IMR-90 (cell line): ENCODE data around the gene MCF2L2. TPM values are rescaled to one million over a fixed set of nuclear protein-coding genes. Genes with fewer than 3 reads are reported as not detected.

ENCODE experiments used
- ATAC-seq: fragments of 200-7000 bp; cut with Tn5 transposase; 2 replicates; pipeline ENCODE4 v1.9.1; 2020; ENCODE audit warnings: low read depth, mild to moderate bottlenecking, moderate library complexity
- BruUV-seq: library from RNA; stranded (reverse); fragments of 400-500 nt; replicated peaks from 2 replicates; lab custom pipeline; 2021; lab: Mats Ljungman, UMichigan
- CTCF ChIA-PET: fragments of 300-600 bp; formaldehyde crosslinking; extraction: SDS; loops from one replicate; lab custom pipeline; 2021; ENCODE audit warnings: antibody characterized with exemption; lab: Yijun Ruan, JAX
- POLR2A ChIA-PET: fragments of 300-600 bp; sonication (Branson Sonifier 250); formaldehyde crosslinking; loops from one replicate; lab custom pipeline; 2022; ENCODE audit warnings: antibody characterized with exemption; ENCODE audit not compliant: unreplicated experiment; lab: Charles Lee
- DNase-seq: peaks from one replicate; pipeline ENCODE4 v3.0.0; 2013
- H2AFZ ChIP-seq: replicated peaks from 2 replicates; pipeline ENCODE3; 2013; ENCODE audit warnings: low read length, mild to moderate bottlenecking; ENCODE audit not compliant: poor library complexity
- H2AK5ac ChIP-seq: 2 replicates; pipeline ENCODE4 v1.6.1; 2013; ENCODE audit warnings: low read depth, low read length, inconsistent platforms
- H2AK9ac ChIP-seq: replicated peaks from 2 replicates; pipeline ENCODE3; 2013; ENCODE audit warnings: mild to moderate bottlenecking, low read depth, low read length, moderate library complexity; ENCODE audit not compliant: poor library complexity
- H2BK120ac ChIP-seq: 2 replicates; pipeline ENCODE4 v1.6.1; 2013; ENCODE audit warnings: low read depth, low read length, inconsistent platforms
- H2BK15ac ChIP-seq: 3 replicates; pipeline ENCODE4 v1.6.1; 2013; ENCODE audit warnings: low read depth, low read length, inconsistent platforms
- H2BK20ac ChIP-seq: 2 replicates; pipeline ENCODE4 v1.6.1; 2013; ENCODE audit warnings: low read depth, mild to moderate bottlenecking, inconsistent platforms, low read length, moderate library complexity
- H2BK5ac ChIP-seq: 2 replicates; pipeline ENCODE4 v1.6.1; 2013; ENCODE audit warnings: mild to moderate bottlenecking, low read depth, low read length, inconsistent platforms; ENCODE audit not compliant: poor library complexity, severe bottlenecking
- H3K14ac ChIP-seq: replicated peaks from 2 replicates; pipeline ENCODE4 v1.6.1; 2013; ENCODE audit warnings: low read depth, low read length, inconsistent platforms
- H3K18ac ChIP-seq: 2 replicates; pipeline ENCODE4 v1.6.1; 2013; ENCODE audit warnings: low read depth, low read length, control low read depth
- H3K23ac ChIP-seq: 2 replicates; pipeline ENCODE4 v1.6.1; 2013; ENCODE audit warnings: low read depth, low read length, inconsistent platforms
- H3K27ac ChIP-seq: 2 replicates; pipeline ENCODE4 v1.5.1; 2013; ENCODE audit warnings: mild to moderate bottlenecking, control low read depth, low read length; ENCODE audit not compliant: insufficient read depth
- H3K27me3 ChIP-seq: 2 replicates; pipeline ENCODE4 v1.6.1; 2013; ENCODE audit warnings: low read length; ENCODE audit not compliant: control insufficient read depth, insufficient read depth
- H3K36me3 ChIP-seq: 2 replicates; pipeline ENCODE4 v1.6.1; 2013; ENCODE audit warnings: low read length, mixed read lengths; ENCODE audit not compliant: control insufficient read depth, insufficient read depth
- H3K4ac ChIP-seq: 2 replicates; pipeline ENCODE4 v1.6.1; 2013; ENCODE audit warnings: low read depth, low read length, inconsistent platforms
- H3K4me1 ChIP-seq: 2 replicates; pipeline ENCODE4 v1.6.1; 2013; ENCODE audit warnings: low read length, mixed read lengths; ENCODE audit not compliant: control insufficient read depth, insufficient read depth
- H3K4me2 ChIP-seq: 2 replicates; pipeline ENCODE4 v1.6.1; 2013; ENCODE audit warnings: low read depth, mild to moderate bottlenecking, control low read depth, low read length, moderate library complexity
- H3K4me3 ChIP-seq: 2 replicates; pipeline ENCODE4 v1.5.1; 2013; ENCODE audit warnings: low read depth, mild to moderate bottlenecking, control low read depth, low read length, moderate library complexity; ENCODE audit not compliant: insufficient read depth
- H3K56ac ChIP-seq: 2 replicates; pipeline ENCODE4 v1.6.1; 2013; ENCODE audit warnings: low read length, inconsistent platforms; ENCODE audit not compliant: insufficient read depth; ENCODE audit errors: extremely low read depth
- H3K79me1 ChIP-seq, 2 experiments: 2 replicates each; pipeline ENCODE4 v1.6.1; 2013; ENCODE audit warnings: low read length in 2 of 2, inconsistent platforms in 1 of 2, low read depth in 1 of 2
- H3K9ac ChIP-seq: 2 replicates; pipeline ENCODE4 v1.6.1; 2013; ENCODE audit warnings: low read depth, low read length, control low read depth
- H3K9me1 ChIP-seq: 2 replicates; pipeline ENCODE4 v1.6.1; 2013; ENCODE audit warnings: low read length, inconsistent platforms; ENCODE audit not compliant: insufficient read depth
- H3K9me3 ChIP-seq: 2 replicates; pipeline ENCODE4 v1.6.1; 2013; ENCODE audit warnings: low read length; ENCODE audit not compliant: control insufficient read depth, insufficient read depth
- H4K20me1 ChIP-seq: 2 replicates; pipeline ENCODE4 v1.6.1; 2013; ENCODE audit warnings: low read length, inconsistent platforms; ENCODE audit not compliant: insufficient read depth
- H4K5ac ChIP-seq: 2 replicates; pipeline ENCODE4 v1.6.1; 2013; ENCODE audit warnings: mild to moderate bottlenecking, low read depth, low read length, control low read depth
- H4K8ac ChIP-seq, 2 experiments: 2 replicates each; pipeline ENCODE4 v1.6.1; 2013; ENCODE audit warnings: low read depth in 2 of 2, low read length in 2 of 2, control low read depth in 1 of 2, inconsistent platforms in 1 of 2
- H4K91ac ChIP-seq: 2 replicates; pipeline ENCODE4 v1.6.1; 2013; ENCODE audit warnings: low read depth, low read length, inconsistent platforms; ENCODE audit not compliant: insufficient read depth
- CEBPB ChIP-seq: IDR thresholded peaks from 2 replicates; pipeline ENCODE4 v1.6.1; 2012; ENCODE audit warnings: low read depth, low read length, improper control_type of control experiment
- CHD1 ChIP-seq: IDR thresholded peaks from 2 replicates; pipeline ENCODE4 v1.6.1; 2012; ENCODE audit warnings: low read depth, low read length, improper control_type of control experiment
- FOS ChIP-seq: fragments of 150-350 bp; IDR thresholded peaks from 2 replicates; pipeline ENCODE4 v1.6.1; 2016; ENCODE audit warnings: low read depth, low read length
- MAFK ChIP-seq: IDR thresholded peaks from 2 replicates; pipeline ENCODE4 v1.6.1; 2012; ENCODE audit warnings: low read depth, low read length, improper control_type of control experiment
- MXI1 ChIP-seq: IDR thresholded peaks from 2 replicates; pipeline ENCODE4 v1.6.1; 2012; ENCODE audit warnings: low read depth, mild to moderate bottlenecking, low read length, moderate library complexity, borderline replicate concordance
- NFE2L2 ChIP-seq: fragments of 150-350 bp; IDR thresholded peaks from 2 replicates; pipeline ENCODE4 v1.6.1; 2016; ENCODE audit warnings: low read depth, mild to moderate bottlenecking, low read length
- POLR2A ChIP-seq: IDR thresholded peaks from 2 replicates; pipeline ENCODE4 v1.6.1; 2012; ENCODE audit warnings: mild to moderate bottlenecking, low read depth, low read length
- RCOR1 ChIP-seq: IDR thresholded peaks from 2 replicates; pipeline ENCODE4 v1.6.1; 2012; ENCODE audit warnings: mild to moderate bottlenecking, low read length, improper control_type of control experiment; ENCODE audit not compliant: insufficient replicate concordance
- WGBS, 2 experiments: methylation state at CpG; one replicate each; pipeline versions ENCODE4 v1.1.5 to v1.1.7; 2013; ENCODE audit warnings: missing lambda C conversion rate in 2 of 2; ENCODE audit not compliant: insufficient read length in 1 of 2; ENCODE audit errors: extremely low coverage in 2 of 2; 5-methylcytosine and 5-hydroxymethylcytosine counted together
- dilution Hi-C: fragments of 300-500 bp; cut with HindIII; formaldehyde crosslinking; loops from one replicate; pipeline ENCODE4 v1.14.3; 2018; ENCODE audit warnings: low sequenced_read_pairs; ENCODE audit not compliant: unreplicated experiment
- in situ Hi-C: fragments of 300-500 bp; cut with MboI; formaldehyde crosslinking; loops from 3 replicates; pipeline ENCODE4 v1.14.3; 2019; ENCODE audit warnings: low sequenced_read_pairs, inconsistent platforms, mixed read lengths
- intact Hi-C: fragments of 100-400 bp; cut with micrococcal nuclease; formaldehyde crosslinking; loops from 2 replicates; pipeline ENCODE4 v1.10.0; 2022
- polyA plus RNA-seq, 3 experiments: library from polyadenylated mRNA; depleted of rRNA; stranded (reverse); fragments of >200 nt; gene quantifications; 2 replicates each; pipeline ENCODE4 v1.2.3, GENCODE V29; 2012; ENCODE audit warnings: low replicate concordance in 1 of 3
- total RNA-seq: library from RNA; depleted of rRNA; stranded (reverse); fragments of >200 nt; gene quantifications from 2 replicates; pipeline ENCODE4 v1.2.3, GENCODE V29; 2012
- TF ChIP-seq, protein P1 (sequence below): fragments of 150-350 bp; IDR thresholded peaks from 2 replicates; pipeline ENCODE4 v1.6.1; 2017; ENCODE audit warnings: mild to moderate bottlenecking, antibody characterized with exemption, low read length, low read depth
- TF ChIP-seq, protein P2 (sequence below): fragments of 150-350 bp; IDR thresholded peaks from 2 replicates; pipeline ENCODE4 v1.6.1; 2016; ENCODE audit warnings: low read depth, mild to moderate bottlenecking, low read length, moderate library complexity, borderline replicate concordance
- TF ChIP-seq, protein P3 (sequence below): conservative IDR thresholded peaks from 2 replicates; pipeline ENCODE4 v1.5.1; 2012; ENCODE audit warnings: mild to moderate bottlenecking, low read depth, low read length, improper control_type of control experiment

Gene MCF2L2
- total and polyA plus RNA-seq, 2 of the 4 experiments (the other 2 are of a cell fraction) = under 0.01 TPM; not detected in 1

DNA sequence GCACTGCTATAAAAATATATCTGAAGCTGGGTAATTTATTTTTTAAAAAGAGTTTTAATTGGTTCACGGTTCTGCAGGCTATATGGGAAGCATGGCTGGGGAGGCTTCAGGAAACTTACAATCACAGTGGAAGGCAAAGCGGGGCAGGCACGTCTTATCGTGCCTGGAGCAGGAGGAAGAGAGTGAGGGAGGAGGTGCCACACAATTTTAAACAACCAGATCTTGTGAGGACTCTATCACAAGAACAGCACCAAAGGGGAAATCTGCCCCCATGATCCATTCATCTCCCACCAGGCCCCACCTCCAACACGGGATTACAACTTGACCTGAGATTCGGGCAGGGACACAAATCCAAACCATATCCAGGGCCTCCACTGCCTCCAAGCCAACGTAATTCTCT is 75.0 kb downstream of the MCF2L2 start:
- Histone ChIP-seq H4K91ac (no peak overlapping the region), H3K4ac (no peak overlapping the region), H3K18ac (no peak overlapping the region), H2AK5ac (no peak overlapping the region), H2AFZ (no peak overlapping the region), H3K9me1 (no peaks in the 10 kb centered on the region; the same call in 1 of the 2 replicates), H2AK9ac (no peak overlapping the region), H3K79me1 (no peaks in the 10 kb centered on the region), H3K36me3 (no peaks in the 10 kb centered on the region), H3K27ac (no peak overlapping the region), H2BK120ac (no peak overlapping the region), H2BK5ac (no peak overlapping the region), H3K4me1 (no peaks in the 10 kb centered on the region), H3K4me2 (no peak overlapping the region), H3K23ac (no peak overlapping the region), H3K56ac (no peak overlapping the region), H3K9me3 (no peaks in the 10 kb centered on the region), H3K27me3 (peaks cover 10% of the 10 kb centered on the region; the same call in 1 of the 2 replicates), H2BK15ac (no peak overlapping the region), H3K9ac (no peak overlapping the region), H4K20me1 (no peaks in the 10 kb centered on the region), H4K8ac (no peak overlapping the region), H4K5ac (no peak overlapping the region), H3K4me3 (no peak overlapping the region), H3K14ac (no peak overlapping the region), H2BK20ac (no peak overlapping the region)
- ChIA-PET CTCF (interaction anchor here (0.6 to 1.0 kb wide), 2 partner anchors 25 to 176 kb away, joined by 3 to 5 read pairs; no protein-coding TSS in a partner anchor), POLR2A (no interaction called here)
- dilution Hi-C loops (no loop called here), intact Hi-C loops (no loop called here), in situ Hi-C loops (no loop called here)
- no peak for ATAC-seq
- 63% methylated on average over 2 of the region's 7 CpGs; no CpG with 5 or more reads in 1 of the 2 experiments for WGBS, 2 experiments
- TF ChIP-seq FOS = no peak
- TF ChIP-seq, protein P1, sequence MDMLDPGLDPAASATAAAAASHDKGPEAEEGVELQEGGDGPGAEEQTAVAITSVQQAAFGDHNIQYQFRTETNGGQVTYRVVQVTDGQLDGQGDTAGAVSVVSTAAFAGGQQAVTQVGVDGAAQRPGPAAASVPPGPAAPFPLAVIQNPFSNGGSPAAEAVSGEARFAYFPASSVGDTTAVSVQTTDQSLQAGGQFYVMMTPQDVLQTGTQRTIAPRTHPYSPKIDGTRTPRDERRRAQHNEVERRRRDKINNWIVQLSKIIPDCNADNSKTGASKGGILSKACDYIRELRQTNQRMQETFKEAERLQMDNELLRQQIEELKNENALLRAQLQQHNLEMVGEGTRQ = no peak
- TF ChIP-seq POLR2A = no peak
- no peak for TF ChIP-seq CEBPB
- no peak for TF ChIP-seq MAFK
- TF ChIP-seq RCOR1 = no peak
- no peak for TF ChIP-seq CHD1
- TF ChIP-seq NFE2L2 = no peak
- no peak for TF ChIP-seq MXI1
- TF ChIP-seq, protein P2, sequence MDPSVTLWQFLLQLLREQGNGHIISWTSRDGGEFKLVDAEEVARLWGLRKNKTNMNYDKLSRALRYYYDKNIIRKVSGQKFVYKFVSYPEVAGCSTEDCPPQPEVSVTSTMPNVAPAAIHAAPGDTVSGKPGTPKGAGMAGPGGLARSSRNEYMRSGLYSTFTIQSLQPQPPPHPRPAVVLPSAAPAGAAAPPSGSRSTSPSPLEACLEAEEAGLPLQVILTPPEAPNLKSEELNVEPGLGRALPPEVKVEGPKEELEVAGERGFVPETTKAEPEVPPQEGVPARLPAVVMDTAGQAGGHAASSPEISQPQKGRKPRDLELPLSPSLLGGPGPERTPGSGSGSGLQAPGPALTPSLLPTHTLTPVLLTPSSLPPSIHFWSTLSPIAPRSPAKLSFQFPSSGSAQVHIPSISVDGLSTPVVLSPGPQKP = no peak
- TF ChIP-seq, protein P3, sequence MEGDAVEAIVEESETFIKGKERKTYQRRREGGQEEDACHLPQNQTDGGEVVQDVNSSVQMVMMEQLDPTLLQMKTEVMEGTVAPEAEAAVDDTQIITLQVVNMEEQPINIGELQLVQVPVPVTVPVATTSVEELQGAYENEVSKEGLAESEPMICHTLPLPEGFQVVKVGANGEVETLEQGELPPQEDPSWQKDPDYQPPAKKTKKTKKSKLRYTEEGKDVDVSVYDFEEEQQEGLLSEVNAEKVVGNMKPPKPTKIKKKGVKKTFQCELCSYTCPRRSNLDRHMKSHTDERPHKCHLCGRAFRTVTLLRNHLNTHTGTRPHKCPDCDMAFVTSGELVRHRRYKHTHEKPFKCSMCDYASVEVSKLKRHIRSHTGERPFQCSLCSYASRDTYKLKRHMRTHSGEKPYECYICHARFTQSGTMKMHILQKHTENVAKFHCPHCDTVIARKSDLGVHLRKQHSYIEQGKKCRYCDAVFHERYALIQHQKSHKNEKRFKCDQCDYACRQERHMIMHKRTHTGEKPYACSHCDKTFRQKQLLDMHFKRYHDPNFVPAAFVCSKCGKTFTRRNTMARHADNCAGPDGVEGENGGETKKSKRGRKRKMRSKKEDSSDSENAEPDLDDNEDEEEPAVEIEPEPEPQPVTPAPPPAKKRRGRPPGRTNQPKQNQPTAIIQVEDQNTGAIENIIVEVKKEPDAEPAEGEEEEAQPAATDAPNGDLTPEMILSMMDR = no peak
- BruUV-seq = no TSS peak
- DNase-seq = no peak
